ENCODE measurements around the gene CAPRIN1.

Gene CAPRIN1

GRCh38 chr11:34150494-34151151, 99.1 kb downstream of the CAPRIN1 start:
- Mint-ChIP-seq H3K4me1 (peaks cover 10% of the 10 kb centered on the region), H3K9me3 (no peaks in the 10 kb centered on the region), H3K4me3 (no peak overlapping the region), H3K27me3 (no peaks in the 10 kb centered on the region), H3K27ac (no peak overlapping the region), H3K36me3 (ENCODE audit: low read depth) (peaks cover 27% of the 10 kb centered on the region)
- no peak for DNase-seq
- no peak for ATAC-seq

Data from activated naive CD8-positive, alpha-beta T cell treated with anti-CD3 and anti-CD28 coated beads, Interleukin-2, amount 50 U/mL, for 24 hours (primary cell).